Common myeloid progenitor, CD34-positive (primary cell): ENCODE data around the gene C6orf62.
"Not testable (repeated sequence)": the region's sequence is repeated elsewhere in the genome, so short reads cannot be mapped to it uniquely, and the experiment has no call there.

Source experiments
- CTCF ChIA-PET: fragments of 350-600 bp; sonication (Branson Sonifier 250); formaldehyde crosslinking; loops from one replicate; lab custom pipeline; 2021; ENCODE audit warnings: antibody characterized with exemption; lab: Charles Lee
- POLR2A ChIA-PET: fragments of 350-600 bp; sonication (Branson Sonifier 250); formaldehyde crosslinking; loops from one replicate; lab custom pipeline; 2021; ENCODE audit warnings: antibody characterized with exemption; lab: Charles Lee
- DNase-seq, 3 donors: peaks; one replicate each; pipeline versions ENCODE4 v3.0.0 to v3.0.0-alpha.2; 2013
- H3K27ac ChIP-seq, 2 experiments: 1 replicate in 1 of 2; 2 replicates in 1 of 2; pipeline ENCODE4 v1.7.0; 2013; ENCODE audit warnings: inconsistent platforms in 2 of 2, low read length in 2 of 2, mild to moderate bottlenecking in 2 of 2, low read depth in 1 of 2, moderate library complexity in 1 of 2; ENCODE audit not compliant: severe bottlenecking in 2 of 2, insufficient read depth in 1 of 2, poor library complexity in 1 of 2
- H3K27me3 ChIP-seq, 5 experiments: replicated peaks in 2 of 5; 1 replicate in 3 of 5; 2 replicates in 2 of 5; pipeline versions ENCODE4 v1.6.1 to v1.7.0; 2013; ENCODE audit warnings: low read length in 4 of 5, mild to moderate bottlenecking in 2 of 5, moderate library complexity in 2 of 5, inconsistent platforms in 1 of 5; ENCODE audit not compliant: insufficient read depth in 5 of 5, control insufficient read depth in 4 of 5
- H3K36me3 ChIP-seq, 4 experiments: 1 replicate in 2 of 4; 2 replicates in 2 of 4; pipeline versions ENCODE4 v1.6.1 to v1.7.0; 2013; ENCODE audit warnings: low read length in 3 of 4, control low read depth in 1 of 4, mild to moderate bottlenecking in 1 of 4; ENCODE audit not compliant: control insufficient read depth in 4 of 4, insufficient read depth in 4 of 4
- H3K4me1 ChIP-seq, 4 experiments: 1 replicate in 3 of 4; 2 replicates in 1 of 4; pipeline versions ENCODE4 v1.6.1 to v1.7.1; 2013; ENCODE audit warnings: low read length in 3 of 4, mild to moderate bottlenecking in 3 of 4, control low read depth in 1 of 4, inconsistent platforms in 1 of 4, moderate library complexity in 1 of 4; ENCODE audit not compliant: control insufficient read depth in 4 of 4, insufficient read depth in 4 of 4; ENCODE audit errors: control extremely low read depth in 1 of 4
- H3K4me3 ChIP-seq, 7 experiments: 1 replicate in 4 of 7; 2 replicates in 3 of 7; pipeline versions ENCODE4 v1.5.1 to v1.7.0; 2013; ENCODE audit warnings: mild to moderate bottlenecking in 7 of 7, low read length in 6 of 7, moderate library complexity in 6 of 7, inconsistent platforms in 2 of 7, low read depth in 2 of 7, control low read depth in 1 of 7; ENCODE audit not compliant: insufficient read depth in 4 of 7, control insufficient read depth in 1 of 7; ENCODE audit errors: extremely low read depth in 1 of 7
- H3K9me3 ChIP-seq, 5 experiments: 1 replicate in 4 of 5; 2 replicates in 1 of 5; pipeline versions ENCODE4 v1.6.1 to v1.7.1; 2013; ENCODE audit warnings: low read length in 4 of 5, mild to moderate bottlenecking in 2 of 5, inconsistent platforms in 1 of 5, low read depth in 1 of 5, moderate library complexity in 1 of 5; ENCODE audit not compliant: control insufficient read depth in 4 of 5, insufficient read depth in 2 of 5; ENCODE audit errors: control extremely low read depth in 1 of 5
- WGBS: methylation state at CpG from one replicate; pipeline ENCODE4 v1.1.5; 2013; ENCODE audit not compliant: insufficient coverage; 5-methylcytosine and 5-hydroxymethylcytosine counted together

C6orf62 gene

DNA sequence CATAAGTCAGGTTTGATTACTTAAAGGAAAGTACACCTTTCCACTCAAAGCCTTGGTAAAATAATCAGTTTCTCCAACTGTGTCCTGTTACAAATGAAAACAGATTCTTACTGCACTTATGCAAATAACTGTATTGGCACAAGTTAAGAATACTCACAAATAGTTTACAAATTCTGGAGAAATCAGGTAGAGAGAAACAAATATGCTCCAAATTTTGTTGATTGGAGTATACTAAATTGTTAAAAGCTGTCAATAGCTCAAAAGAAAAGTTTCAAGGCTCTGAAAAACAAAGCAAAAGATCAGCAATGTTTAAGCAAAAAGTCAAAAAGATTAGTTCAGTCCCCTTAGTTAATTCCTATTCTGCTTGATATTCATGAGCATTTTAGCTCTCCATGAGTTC, 48.5 kb downstream of the C6orf62 start:
- H3K36me3 ChIP-seq, H3K27ac ChIP-seq, H3K4me3 ChIP-seq, POLR2A ChIA-PET, H3K27me3 ChIP-seq: not testable (repeated sequence)
- H3K9me3 ChIP-seq, result peaks cover 0 to 31% (median 4%) of the 10 kb centered on the region in 5 experiments
- peak in 2 of 3 donors; percentile 48 to 58 for DNase-seq
- H3K4me1 ChIP-seq, result peaks cover 10 to 18% (median 15%) of the 10 kb centered on the region in 4 experiments
- CTCF ChIA-PET, result interaction anchor here (1.2 to 2.8 kb wide), 2 partner anchors 38 to 89 kb away, joined by 3 to 10 read pairs; no protein-coding TSS in a partner anchor

DNA sequence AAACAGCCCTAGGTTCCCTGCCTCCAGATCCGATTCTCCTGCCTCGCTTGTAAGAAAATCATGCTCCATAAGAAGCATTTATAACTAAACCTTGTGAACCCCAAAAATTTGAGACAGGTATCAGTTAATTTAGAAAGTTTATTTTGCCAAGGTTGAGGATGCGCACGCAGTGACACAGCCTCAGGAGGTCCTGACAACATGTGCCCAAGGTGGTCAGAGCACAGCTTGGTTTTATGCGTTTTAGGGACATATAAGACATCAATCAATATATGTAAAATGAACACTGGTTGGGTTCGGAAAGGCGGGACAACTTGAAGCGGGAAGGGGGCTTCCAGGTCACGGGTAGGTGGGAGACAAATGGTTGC, 50.0 kb downstream of the C6orf62 start:
- WGBS, result 86% methylated on average over 2 of the region's 9 CpGs
- peaks cover 0 to 23% (median 4%) of the 10 kb centered on the region in 5 experiments for H3K9me3 ChIP-seq
- H3K4me1 ChIP-seq, result peaks cover 11 to 25% (median 18%) of the 10 kb centered on the region in 4 experiments
- CTCF ChIA-PET, result interaction anchor here (2.8 kb wide), 1 partner anchor 88 kb away, joined by 10 read pairs; no protein-coding TSS in a partner anchor
- H3K36me3 ChIP-seq, result peaks cover 0 to 6% (median under 1%) of the 10 kb centered on the region in 4 experiments
- peak overlapping the region in 1 of 2 experiments; percentile 50 for H3K27ac ChIP-seq
- POLR2A ChIA-PET, result no interaction called here
- DNase-seq, result no peak
- no peaks in the 10 kb centered on the region for H3K27me3 ChIP-seq
- no peak overlapping the region for H3K4me3 ChIP-seq

DNA sequence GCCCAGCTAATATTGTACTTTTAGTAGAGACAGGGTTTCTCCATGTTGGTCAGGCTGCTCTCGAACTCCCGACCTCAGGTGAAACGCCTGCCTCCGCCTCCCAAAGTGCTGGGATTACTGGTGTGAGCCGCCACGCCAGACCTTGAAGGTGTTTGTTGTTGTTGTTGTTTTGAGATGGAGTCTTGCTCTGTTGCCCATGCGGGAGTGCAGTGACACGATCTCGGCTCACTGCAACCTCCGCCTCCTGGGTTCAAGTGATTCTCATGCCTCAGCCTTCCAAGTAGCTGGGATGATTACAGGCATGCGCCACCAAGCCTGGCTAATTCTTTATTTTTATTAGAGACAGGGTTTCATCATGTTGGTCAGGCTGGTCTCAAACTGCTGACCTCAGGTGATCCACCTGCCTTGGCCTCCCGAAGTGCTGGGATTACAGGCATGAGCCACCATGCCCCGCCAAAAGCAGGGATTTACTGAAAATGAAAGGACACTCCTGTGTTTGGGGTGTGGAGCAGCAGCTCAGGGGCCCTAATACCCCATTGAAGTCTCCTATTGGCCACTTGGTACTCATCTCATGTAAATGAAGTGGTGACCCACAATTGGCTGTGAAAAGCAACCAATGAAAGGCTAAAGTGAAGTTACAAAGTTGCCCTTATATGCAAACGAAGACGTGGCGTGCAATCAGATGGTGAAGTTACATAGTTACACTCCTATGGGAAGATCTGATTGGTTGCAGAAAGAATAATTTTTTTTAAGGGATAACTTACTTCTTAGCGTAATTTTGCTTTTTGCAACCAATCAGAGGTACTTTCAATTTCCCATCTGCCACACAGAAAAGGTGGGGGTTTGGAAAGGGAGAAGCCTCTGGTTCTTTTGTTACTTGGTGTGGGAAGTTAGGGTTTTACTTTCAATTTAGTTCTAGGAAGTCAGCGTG, 50.6 kb downstream of the C6orf62 start:
- CTCF ChIA-PET, result interaction anchor here (1.5 to 2.8 kb wide), 2 partner anchors 87 to 97 kb away, joined by 3 to 10 read pairs; no protein-coding TSS in a partner anchor
- Histone ChIP-seq H3K27ac (peak overlapping the region in 1 of 2 experiments; percentile 96), H3K9me3 (peaks cover 0 to 19% (median 4%) of the 10 kb centered on the region in 5 experiments), H3K4me1 (peaks cover 11 to 25% (median 18%) of the 10 kb centered on the region in 4 experiments), H3K36me3 (peaks cover 0 to 12% (median 2%) of the 10 kb centered on the region in 4 experiments), H3K4me3 (peak overlapping the region in 4 of 7 experiments; percentile 98 to 100 (median 100))
- peak in 2 of 3 donors; percentile 11 to 63 for DNase-seq
- WGBS, result 95% methylated on average over 10 of the region's 18 CpGs
- POLR2A ChIA-PET, H3K27me3 ChIP-seq: not testable (repeated sequence)

DNA sequence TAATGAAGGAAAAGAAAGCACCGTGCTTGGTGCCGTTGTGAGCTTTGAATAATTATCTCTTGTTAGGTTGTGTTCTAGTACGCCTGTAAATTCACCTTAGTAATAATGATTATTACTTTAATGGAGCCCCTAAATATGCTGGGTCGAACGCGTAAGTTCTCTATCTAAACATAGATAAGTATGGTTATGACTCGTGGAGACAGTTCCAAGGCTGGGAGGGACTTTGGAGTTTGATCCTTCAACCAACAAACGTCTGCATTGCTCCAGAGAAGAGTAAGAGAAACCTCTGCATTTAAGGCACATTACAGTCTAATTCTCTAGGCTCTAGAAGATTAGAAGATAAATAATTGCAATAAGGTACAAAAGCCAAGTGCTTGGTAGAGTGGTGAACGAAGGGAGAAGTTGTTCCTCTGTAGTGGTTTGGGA, 51.6 kb downstream of the C6orf62 start:
- H3K27ac ChIP-seq, result peak overlapping the region; percentile 93 to 96
- H3K9me3 ChIP-seq, result peaks cover 0 to 10% (median 3%) of the 10 kb centered on the region in 5 experiments
- ChIA-PET POLR2A (interaction anchor here (0.7 to 1.0 kb wide), 3 partner anchors 22 to 53 kb away, joined by 3 to 4 read pairs (median 3); partner anchors contain the start of genes C6orf62 and KIAA0319), CTCF (interaction anchor here (0.9 to 3.5 kb wide), 10 partner anchors 20 to 100 kb away, joined by 3 to 29 read pairs (median 4); no protein-coding TSS in a partner anchor)
- 0% methylated on average over 7 of the region's 9 CpGs for WGBS
- no peaks in the 10 kb centered on the region for H3K27me3 ChIP-seq
- peaks cover 8 to 21% (median 10%) of the 10 kb centered on the region in 4 experiments for H3K36me3 ChIP-seq
- peak in 2 of 3 donors; percentile 45 to 74 for DNase-seq
- peak overlapping the region; percentile 96 to 100 (median 99) for H3K4me3 ChIP-seq
- H3K4me1 ChIP-seq, result peaks cover 11 to 25% (median 18%) of the 10 kb centered on the region in 4 experiments

DNA sequence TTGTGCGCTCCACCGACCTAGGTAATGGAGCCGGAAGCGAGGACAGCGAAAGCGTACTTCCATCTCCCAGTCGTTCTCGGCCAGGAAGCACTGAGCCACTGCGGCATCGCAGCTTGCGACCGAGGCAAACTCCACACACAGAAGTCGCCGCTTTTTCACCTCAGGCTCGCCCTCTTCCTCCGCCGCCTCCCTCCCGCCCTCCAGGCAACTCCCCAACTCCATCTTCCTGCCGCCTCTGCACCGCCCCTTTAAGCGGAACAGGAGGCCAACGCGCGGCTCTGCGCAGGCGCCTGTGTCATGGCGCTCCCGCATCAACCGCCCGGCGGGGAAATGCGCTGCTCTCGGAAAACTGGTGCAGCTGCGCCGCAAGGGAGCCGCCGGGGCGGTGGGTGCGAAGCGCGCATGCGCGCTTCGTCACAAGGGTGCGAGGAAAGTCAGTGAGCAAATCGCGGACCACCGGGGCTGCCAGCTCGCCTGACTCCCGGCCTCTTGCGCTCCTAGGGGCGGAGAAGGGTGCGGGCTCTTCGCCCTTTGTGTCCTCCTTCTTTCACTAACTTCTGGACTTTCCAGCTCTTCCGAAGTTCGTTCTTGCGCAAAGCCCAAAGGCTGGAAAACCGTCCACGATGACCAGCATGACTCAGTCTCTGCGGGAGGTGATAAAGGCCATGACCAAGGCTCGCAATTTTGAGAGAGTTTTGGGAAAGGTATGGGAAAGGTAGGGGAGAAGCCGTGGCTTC, 52.1 kb downstream of the C6orf62 start, which contains the start of the genes ACOT13 and TDP2:
ACOT13 (plus strand) TSS at position 437 of the 737 bp plus-strand sequence; CDS start at position 624, 187 bp downstream.
TDP2 (minus strand) TSS at position 259 of the 737 bp plus-strand sequence; CDS start at position 222, 37 bp downstream.
- H3K27ac ChIP-seq, result peak within 1 kb of the TSS; percentile 93 to 96
- H3K4me1 ChIP-seq, result peaks cover 11 to 25% (median 18%) of the 10 kb centered on the region in 4 experiments
- H3K36me3 ChIP-seq, result peaks cover 8 to 23% (median 12%) of the 10 kb centered on the region in 4 experiments
- WGBS, result 0% methylated on average over 55 of the region's 62 CpGs
- ChIA-PET CTCF (interaction anchor here (0.7 to 3.5 kb wide), 14 partner anchors 12 to 120 kb away, joined by 3 to 29 read pairs (median 4); partner anchors contain the start of gene KIAA0319), POLR2A (interaction anchor here (0.7 to 1.3 kb wide), 5 partner anchors 12 to 83 kb away, joined by 3 to 5 read pairs (median 3); partner anchors contain the start of genes C6orf62 and KIAA0319)
- H3K4me3 ChIP-seq, result peak within 1 kb of the TSS; percentile 96 to 100 (median 99)
- peaks cover 0 to 10% (median 3%) of the 10 kb centered on the region in 5 experiments for H3K9me3 ChIP-seq
- H3K27me3 ChIP-seq, result no peaks in the 10 kb centered on the region
- peak; percentile 98 to 100 (median 99) for DNase-seq

DNA sequence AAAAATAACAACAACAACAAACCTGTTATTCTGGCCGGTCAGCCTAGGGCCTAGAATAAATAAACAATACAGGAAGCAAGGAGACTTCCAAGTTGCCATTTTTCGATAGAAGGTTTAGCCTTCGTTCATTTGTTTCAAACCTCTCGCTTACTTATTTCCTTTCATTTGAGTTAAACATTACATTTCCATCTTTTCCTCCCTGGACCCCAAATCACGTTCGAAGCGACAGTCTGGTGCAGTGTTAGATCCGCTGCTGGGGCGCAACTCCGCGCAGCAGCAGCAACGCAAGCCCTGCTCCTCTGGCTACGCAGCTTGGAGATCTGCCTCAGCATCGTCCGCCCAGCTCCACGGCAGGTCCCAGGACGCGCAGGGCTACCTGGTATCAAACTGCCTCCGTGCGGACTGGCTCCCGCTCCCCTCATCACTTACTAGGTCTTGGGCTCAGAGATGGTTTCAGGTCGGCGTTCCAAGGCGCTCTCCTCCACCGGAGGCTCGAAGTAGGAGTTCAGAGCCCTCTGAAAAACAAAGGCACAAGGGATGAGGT, 52.8 kb downstream of the C6orf62 start:
- H3K36me3 ChIP-seq, result peaks cover 8 to 23% (median 12%) of the 10 kb centered on the region in 4 experiments
- POLR2A ChIA-PET, result interaction anchor here (0.9 to 1.3 kb wide), 4 partner anchors 11 to 82 kb away, joined by 3 to 5 read pairs (median 4); partner anchors contain the start of genes C6orf62 and KIAA0319
- CTCF ChIA-PET, result interaction anchor here (0.7 to 3.5 kb wide), 14 partner anchors 11 to 121 kb away, joined by 3 to 29 read pairs (median 4); partner anchors contain the start of gene KIAA0319

More for the DNA sequence above, 52.8 kb downstream of the C6orf62 start:
- peaks cover 11 to 25% (median 18%) of the 10 kb centered on the region in 4 experiments for H3K4me1 ChIP-seq
- 0% methylated on average over 24 of the region's 26 CpGs for WGBS
- peak overlapping the region; percentile 80 to 96 for H3K27ac ChIP-seq
- no peak for DNase-seq
- H3K27me3 ChIP-seq, result no peaks in the 10 kb centered on the region
- peak overlapping the region; percentile 96 to 100 (median 99) for H3K4me3 ChIP-seq
- peaks cover 0 to 6% (median 1%) of the 10 kb centered on the region in 5 experiments for H3K9me3 ChIP-seq
